ENCODE results near the gene DAPK1.

DAPK1 gene

GRCh38 chr9:87731321-87731720 lies 233.7 kb downstream of the DAPK1 start:
- peaks cover 0 to 32% (median 24%) of the 10 kb centered on the region in 5 donors for H3K4me1 ChIP-seq (ENCODE audit: control insufficient read depth in 5 of 5, insufficient read depth in 5 of 5, low read length in 5 of 5)
- no peak overlapping the region for H3K9ac ChIP-seq (ENCODE audit: low read length in 5 of 5)
- H3K4me3 ChIP-seq (ENCODE audit: low read depth in 1 of 5, low read length in 5 of 5) = no peak overlapping the region
- H3K36me3 ChIP-seq (ENCODE audit: control insufficient read depth in 5 of 5, insufficient read depth in 5 of 5, low read length in 5 of 5) = peaks cover 23 to 49% (median 41%) of the 10 kb centered on the region in 5 donors
- H3K27me3 ChIP-seq (ENCODE audit: control insufficient read depth in 5 of 5, insufficient read depth in 4 of 5, low read length in 5 of 5) = no peaks in the 10 kb centered on the region
- no peaks in the 10 kb centered on the region for H3K9me3 ChIP-seq (ENCODE audit: control insufficient read depth in 5 of 5, low read length in 5 of 5)
- no peak overlapping the region for H3K27ac ChIP-seq (ENCODE audit: low read depth, low read length)

DNA sequence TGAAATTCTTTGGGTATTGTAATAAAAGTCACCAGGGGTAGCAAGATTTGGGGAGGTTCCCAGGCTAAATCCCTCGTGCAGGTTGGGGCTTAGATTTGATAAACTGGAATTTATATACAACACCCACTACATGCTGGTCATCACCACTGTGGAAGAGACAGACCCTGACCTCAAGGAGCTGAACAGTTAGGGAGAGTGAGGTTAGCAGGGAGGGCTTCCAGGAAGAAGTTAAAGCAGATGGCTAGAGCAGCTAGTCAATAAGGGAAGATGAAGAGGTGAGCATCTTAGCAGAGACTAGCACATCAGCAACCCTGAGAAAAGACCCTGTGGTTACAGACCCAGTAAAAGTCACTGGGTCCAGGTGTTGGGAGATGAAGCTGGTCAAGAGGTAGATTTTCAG lies 234.7 kb downstream of the DAPK1 start:
- Histone ChIP-seq H3K4me1 (ENCODE audit: control insufficient read depth in 5 of 5, insufficient read depth in 5 of 5, low read length in 5 of 5) (peaks cover 0 to 27% (median 16%) of the 10 kb centered on the region in 5 donors), H3K27ac (ENCODE audit: low read depth, low read length) (no peak overlapping the region), H3K9ac (ENCODE audit: low read length in 5 of 5) (no peak overlapping the region), H3K9me3 (ENCODE audit: control insufficient read depth in 5 of 5, low read length in 5 of 5) (no peaks in the 10 kb centered on the region), H3K27me3 (ENCODE audit: control insufficient read depth in 5 of 5, insufficient read depth in 4 of 5, low read length in 5 of 5) (no peaks in the 10 kb centered on the region), H3K36me3 (ENCODE audit: control insufficient read depth in 5 of 5, insufficient read depth in 5 of 5, low read length in 5 of 5) (peaks cover 23 to 49% (median 41%) of the 10 kb centered on the region in 5 donors), H3K4me3 (ENCODE audit: low read depth in 1 of 5, low read length in 5 of 5) (no peak overlapping the region)

GRCh38 chr9:87732756-87733155 lies 235.1 kb downstream of the DAPK1 start:
- Histone ChIP-seq H3K36me3 (ENCODE audit: control insufficient read depth in 5 of 5, insufficient read depth in 5 of 5, low read length in 5 of 5) (peaks cover 23 to 46% (median 39%) of the 10 kb centered on the region in 5 donors), H3K9ac (ENCODE audit: low read length in 5 of 5) (no peak overlapping the region), H3K27me3 (ENCODE audit: control insufficient read depth in 5 of 5, insufficient read depth in 4 of 5, low read length in 5 of 5) (no peaks in the 10 kb centered on the region), H3K4me3 (ENCODE audit: low read depth in 1 of 5, low read length in 5 of 5) (no peak overlapping the region), H3K27ac (ENCODE audit: low read depth, low read length) (no peak overlapping the region), H3K9me3 (ENCODE audit: control insufficient read depth in 5 of 5, low read length in 5 of 5) (no peaks in the 10 kb centered on the region), H3K4me1 (ENCODE audit: control insufficient read depth in 5 of 5, insufficient read depth in 5 of 5, low read length in 5 of 5) (peaks cover 0 to 23% (median 12%) of the 10 kb centered on the region in 5 donors)

- Histone ChIP-seq H3K4me3 (ENCODE audit: low read depth in 1 of 5, low read length in 5 of 5) (no peak overlapping the region), H3K36me3 (ENCODE audit: control insufficient read depth in 5 of 5, insufficient read depth in 5 of 5, low read length in 5 of 5) (peaks cover 19 to 39% (median 32%) of the 10 kb centered on the region in 5 donors), H3K27me3 (ENCODE audit: control insufficient read depth in 5 of 5, insufficient read depth in 4 of 5, low read length in 5 of 5) (no peaks in the 10 kb centered on the region), H3K9me3 (ENCODE audit: control insufficient read depth in 5 of 5, low read length in 5 of 5) (no peaks in the 10 kb centered on the region), H3K4me1 (ENCODE audit: control insufficient read depth in 5 of 5, insufficient read depth in 5 of 5, low read length in 5 of 5) (peaks cover 0 to 16% (median 7%) of the 10 kb centered on the region in 5 donors), H3K27ac (ENCODE audit: low read depth, low read length) (no peak overlapping the region), H3K9ac (ENCODE audit: low read length in 5 of 5) (no peak overlapping the region)
These were observed 235.8 kb downstream of the DAPK1 start for GRCh38 chr9:87733273-87734052.

DNA sequence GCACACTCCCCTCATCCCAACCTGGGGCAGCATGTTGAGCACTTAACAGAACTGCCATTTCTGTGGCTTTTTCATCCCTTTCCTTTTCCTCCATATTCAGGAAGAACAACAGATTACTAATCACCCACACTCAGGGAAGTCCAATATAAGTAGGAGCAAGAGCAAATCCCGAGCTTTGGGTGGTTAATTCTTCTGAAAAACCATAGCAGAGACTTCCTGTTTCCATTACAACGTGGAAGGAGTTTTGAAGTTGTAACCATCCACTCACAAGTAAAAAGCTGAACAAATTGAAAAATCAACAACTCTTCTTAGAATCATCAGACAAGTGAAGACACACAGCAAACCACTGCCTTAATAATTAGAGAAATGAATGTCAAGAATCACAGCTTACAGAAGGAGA lies 236.4 kb downstream of the DAPK1 start:
- peaks cover 0 to 11% (median 3%) of the 10 kb centered on the region in 5 donors for H3K4me1 ChIP-seq (ENCODE audit: control insufficient read depth in 5 of 5, insufficient read depth in 5 of 5, low read length in 5 of 5)
- H3K9ac ChIP-seq (ENCODE audit: low read length in 5 of 5) = no peak overlapping the region

DNA sequence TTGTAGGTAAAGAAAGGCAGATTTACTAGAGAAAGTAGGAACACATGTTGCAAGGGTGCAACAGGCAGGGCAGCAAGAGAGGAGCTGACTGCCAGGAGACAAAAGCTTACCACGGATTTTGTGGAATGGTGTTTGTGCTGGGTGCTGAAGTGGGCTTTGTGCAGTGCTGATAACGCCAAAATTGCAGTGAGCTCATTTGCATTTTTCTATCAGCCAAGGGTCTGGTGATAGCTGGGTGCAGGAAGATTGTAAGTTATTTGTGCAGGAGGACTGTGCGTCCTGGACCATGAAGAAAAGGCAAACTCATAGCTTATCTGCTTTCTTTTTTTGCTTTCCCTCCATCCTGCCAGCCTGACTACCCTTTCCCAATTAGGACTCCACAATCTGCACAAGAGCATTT lies 241.9 kb downstream of the DAPK1 start:
- no peaks in the 10 kb centered on the region for H3K27me3 ChIP-seq (ENCODE audit: control insufficient read depth in 5 of 5, insufficient read depth in 4 of 5, low read length in 5 of 5)
- H3K9me3 ChIP-seq (ENCODE audit: control insufficient read depth in 5 of 5, low read length in 5 of 5) = peaks cover 0 to 9% (median 4%) of the 10 kb centered on the region in 5 donors
- H3K9ac ChIP-seq (ENCODE audit: low read length in 5 of 5) = no peak overlapping the region
- H3K4me1 ChIP-seq (ENCODE audit: control insufficient read depth in 5 of 5, insufficient read depth in 5 of 5, low read length in 5 of 5) = no peaks in the 10 kb centered on the region
- no peaks in the 10 kb centered on the region for H3K36me3 ChIP-seq (ENCODE audit: control insufficient read depth in 5 of 5, insufficient read depth in 5 of 5, low read length in 5 of 5)
- no peak overlapping the region for H3K27ac ChIP-seq (ENCODE audit: low read depth, low read length)
- no peak overlapping the region for H3K4me3 ChIP-seq (ENCODE audit: low read depth in 1 of 5, low read length in 5 of 5)

More for the DNA sequence above, 236.4 kb downstream of the DAPK1 start:
- H3K9me3 ChIP-seq (ENCODE audit: control insufficient read depth in 5 of 5, low read length in 5 of 5) = no peaks in the 10 kb centered on the region
- peaks cover 16 to 32% (median 26%) of the 10 kb centered on the region in 5 donors for H3K36me3 ChIP-seq (ENCODE audit: control insufficient read depth in 5 of 5, insufficient read depth in 5 of 5, low read length in 5 of 5)
- no peaks in the 10 kb centered on the region for H3K27me3 ChIP-seq (ENCODE audit: control insufficient read depth in 5 of 5, insufficient read depth in 4 of 5, low read length in 5 of 5)
- H3K4me3 ChIP-seq (ENCODE audit: low read depth in 1 of 5, low read length in 5 of 5) = no peak overlapping the region
- H3K27ac ChIP-seq (ENCODE audit: low read depth, low read length) = no peak overlapping the region

DNA sequence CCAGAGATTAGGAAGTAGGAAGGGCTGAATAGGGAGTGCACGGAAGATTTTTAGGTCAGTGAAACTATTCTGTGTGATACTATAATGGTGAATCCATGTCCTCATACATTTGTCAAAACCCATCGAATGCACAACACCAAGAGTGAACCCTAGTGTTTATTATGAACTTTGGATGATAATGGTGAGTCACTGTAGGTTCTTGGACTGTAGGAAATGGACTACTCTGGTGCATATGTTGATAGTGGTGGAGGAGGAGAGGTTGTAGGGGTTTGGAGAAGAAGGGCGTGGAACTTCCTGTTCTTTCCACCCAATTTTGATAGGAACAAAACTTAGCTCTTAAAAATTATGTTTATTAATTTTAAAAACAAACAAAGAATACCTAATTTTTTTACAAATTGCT lies 242.5 kb downstream of the DAPK1 start:
- Histone ChIP-seq H3K4me1 (ENCODE audit: control insufficient read depth in 5 of 5, insufficient read depth in 5 of 5, low read length in 5 of 5) (no peaks in the 10 kb centered on the region), H3K9me3 (ENCODE audit: control insufficient read depth in 5 of 5, low read length in 5 of 5) (peaks cover 0 to 9% (median 4%) of the 10 kb centered on the region in 5 donors), H3K27ac (ENCODE audit: low read depth, low read length) (no peak overlapping the region), H3K9ac (ENCODE audit: low read length in 5 of 5) (no peak overlapping the region), H3K36me3 (ENCODE audit: control insufficient read depth in 5 of 5, insufficient read depth in 5 of 5, low read length in 5 of 5) (no peaks in the 10 kb centered on the region), H3K4me3 (ENCODE audit: low read depth in 1 of 5, low read length in 5 of 5) (no peak overlapping the region), H3K27me3 (ENCODE audit: control insufficient read depth in 5 of 5, insufficient read depth in 4 of 5, low read length in 5 of 5) (no peaks in the 10 kb centered on the region)

- Histone ChIP-seq H3K4me3 (ENCODE audit: low read depth in 1 of 5, low read length in 5 of 5) (no peak overlapping the region), H3K4me1 (ENCODE audit: control insufficient read depth in 5 of 5, insufficient read depth in 5 of 5, low read length in 5 of 5) (no peaks in the 10 kb centered on the region), H3K36me3 (ENCODE audit: control insufficient read depth in 5 of 5, insufficient read depth in 5 of 5, low read length in 5 of 5) (no peaks in the 10 kb centered on the region)
These were observed 243.7 kb downstream of the DAPK1 start for GRCh38 chr9:87741326-87741725.

DNA sequence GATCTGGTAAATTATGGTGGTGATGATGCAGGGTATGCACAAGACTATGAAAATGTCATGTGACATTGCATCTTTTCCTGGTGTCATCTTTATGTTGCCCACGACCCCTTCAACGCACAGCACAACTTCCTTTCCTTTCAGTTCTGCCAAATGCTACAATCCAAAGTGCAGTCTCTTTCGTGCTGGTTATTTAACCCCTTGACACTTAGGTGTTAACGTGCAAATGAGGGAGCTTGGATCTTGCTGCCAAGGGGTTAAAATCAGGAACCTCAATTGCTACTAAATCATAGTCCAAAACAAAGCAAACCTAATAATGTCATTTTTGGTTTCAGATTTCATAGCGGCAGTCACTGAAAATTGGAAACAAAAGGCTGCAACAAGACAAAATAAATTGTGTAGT lies 244.2 kb downstream of the DAPK1 start:
- no peaks in the 10 kb centered on the region for H3K36me3 ChIP-seq (ENCODE audit: control insufficient read depth in 5 of 5, insufficient read depth in 5 of 5, low read length in 5 of 5)
- no peaks in the 10 kb centered on the region for H3K27me3 ChIP-seq (ENCODE audit: control insufficient read depth in 5 of 5, insufficient read depth in 4 of 5, low read length in 5 of 5)
- H3K9ac ChIP-seq (ENCODE audit: low read length in 5 of 5) = no peak overlapping the region
- no peaks in the 10 kb centered on the region for H3K4me1 ChIP-seq (ENCODE audit: control insufficient read depth in 5 of 5, insufficient read depth in 5 of 5, low read length in 5 of 5)
- peaks cover 0 to 9% (median 4%) of the 10 kb centered on the region in 5 donors for H3K9me3 ChIP-seq (ENCODE audit: control insufficient read depth in 5 of 5, low read length in 5 of 5)
- H3K4me3 ChIP-seq (ENCODE audit: low read depth in 1 of 5, low read length in 5 of 5) = no peak overlapping the region
- no peak overlapping the region for H3K27ac ChIP-seq (ENCODE audit: low read depth, low read length)

More at GRCh38 chr9:87741326-87741725, 243.7 kb downstream of the DAPK1 start:
- H3K27ac ChIP-seq (ENCODE audit: low read depth, low read length) = no peak overlapping the region
- no peak overlapping the region for H3K9ac ChIP-seq (ENCODE audit: low read length in 5 of 5)
- H3K27me3 ChIP-seq (ENCODE audit: control insufficient read depth in 5 of 5, insufficient read depth in 4 of 5, low read length in 5 of 5) = no peaks in the 10 kb centered on the region
- peaks cover 0 to 9% (median 4%) of the 10 kb centered on the region in 5 donors for H3K9me3 ChIP-seq (ENCODE audit: control insufficient read depth in 5 of 5, low read length in 5 of 5)

DNA sequence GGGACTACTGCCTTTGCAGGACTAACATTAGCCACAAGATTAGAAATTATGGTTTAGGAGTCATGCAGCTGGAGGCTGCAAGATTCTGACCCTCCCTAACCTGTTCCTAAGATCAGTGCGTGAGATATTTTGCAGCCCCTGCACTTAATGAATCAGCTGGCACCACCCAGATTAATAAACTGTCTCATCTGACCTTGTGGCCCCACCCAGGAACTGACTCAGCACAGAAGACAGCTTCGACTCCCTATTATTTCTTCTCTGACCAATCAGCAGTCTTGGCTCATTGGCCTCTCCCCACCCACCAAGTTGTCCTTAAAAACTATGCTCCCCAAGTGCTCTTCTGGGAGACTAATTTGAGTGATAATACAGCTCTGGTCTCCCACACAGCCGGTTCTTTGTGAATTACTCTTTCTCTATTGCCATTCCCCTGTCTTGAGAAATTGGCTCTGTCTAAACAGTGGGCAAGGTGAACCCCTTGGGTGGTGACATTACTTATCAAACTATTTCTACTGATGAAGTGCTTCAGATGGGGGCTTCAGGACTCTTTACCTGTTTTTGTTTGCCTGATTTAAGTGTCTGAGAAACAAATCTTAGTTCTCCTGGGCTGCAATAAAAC lies 245.3 kb downstream of the DAPK1 start:
- Histone ChIP-seq H3K9ac (ENCODE audit: low read length in 5 of 5) (no peak overlapping the region), H3K27me3 (ENCODE audit: control insufficient read depth in 5 of 5, insufficient read depth in 4 of 5, low read length in 5 of 5) (peaks cover 0 to 3% (median 0%) of the 10 kb centered on the region in 5 donors), H3K36me3 (ENCODE audit: control insufficient read depth in 5 of 5, insufficient read depth in 5 of 5, low read length in 5 of 5) (no peaks in the 10 kb centered on the region), H3K27ac (ENCODE audit: low read depth, low read length) (no peak overlapping the region), H3K4me1 (ENCODE audit: control insufficient read depth in 5 of 5, insufficient read depth in 5 of 5, low read length in 5 of 5) (no peaks in the 10 kb centered on the region), H3K9me3 (ENCODE audit: control insufficient read depth in 5 of 5, low read length in 5 of 5) (peaks cover 0 to 9% (median 4%) of the 10 kb centered on the region in 5 donors), H3K4me3 (ENCODE audit: low read depth in 1 of 5, low read length in 5 of 5) (no peak overlapping the region)
